ENCODE results near the gene SCRT2.

The SCRT2 gene

GRCh38 chr20:623021-623420 lies 52.6 kb downstream of the SCRT2 start:
- no peak for DNase-seq

GRCh38 chr20:622161-622560 lies 53.4 kb downstream of the SCRT2 start:
- no peak for DNase-seq

- DNase-seq: no peak
These were observed 54.4 kb downstream of the SCRT2 start for GRCh38 chr20:621125-621756.

- DNase-seq: no peak
These were observed 55.4 kb downstream of the SCRT2 start for GRCh38 chr20:620246-620645.

GRCh38 chr20:618980-619379 lies 56.6 kb downstream of the SCRT2 start:
- DNase-seq: no peak

GRCh38 chr20:617934-618690 lies 57.5 kb downstream of the SCRT2 start:
- no peak for DNase-seq

GRCh38 chr20:615514-615913 lies 60.1 kb downstream of the SCRT2 start:
- peak; percentile 53 for DNase-seq

- DNase-seq: no peak
These were observed 63.8 kb downstream of the SCRT2 start for GRCh38 chr20:611843-612185.
